ENCODE data around the gene SERPINA7.

GRCh38 chrX:106039920-106040319 lies 1.4 kb upstream of the SERPINA7 start:
- TF ChIP-seq CTCF (IDR thresholded peaks at IDR 0.05 in 2 of 3, conservative IDR thresholded peaks at IDR 0.05 in 1 of 3; ENCODE audit: control insufficient read depth in 2 of 3, extremely low read depth in 1 of 3, insufficient read depth in 1 of 3, low read depth in 3 of 3, low read length in 3 of 3) (peak; percentile 3 to 27 (median 17); a peak in 2 of 6 replicates), POLR2A (IDR thresholded peaks at IDR 0.05; ENCODE audit: low read depth, low read length) (no peak), ATF3 (IDR thresholded peaks at IDR 0.05; ENCODE audit: borderline replicate concordance, extremely low read depth, low read depth, low read length) (no peak), USF2 (IDR thresholded peaks at IDR 0.05; ENCODE audit: borderline replicate concordance, low read depth, low read length) (no peak), POLR2AphosphoS5 (IDR thresholded peaks at IDR 0.05; ENCODE audit: low read length) (no peak), HCFC1 (IDR thresholded peaks at IDR 0.05; ENCODE audit: low read length) (no peak)
